ENCODE data around the gene CATSPER4.

DNA sequence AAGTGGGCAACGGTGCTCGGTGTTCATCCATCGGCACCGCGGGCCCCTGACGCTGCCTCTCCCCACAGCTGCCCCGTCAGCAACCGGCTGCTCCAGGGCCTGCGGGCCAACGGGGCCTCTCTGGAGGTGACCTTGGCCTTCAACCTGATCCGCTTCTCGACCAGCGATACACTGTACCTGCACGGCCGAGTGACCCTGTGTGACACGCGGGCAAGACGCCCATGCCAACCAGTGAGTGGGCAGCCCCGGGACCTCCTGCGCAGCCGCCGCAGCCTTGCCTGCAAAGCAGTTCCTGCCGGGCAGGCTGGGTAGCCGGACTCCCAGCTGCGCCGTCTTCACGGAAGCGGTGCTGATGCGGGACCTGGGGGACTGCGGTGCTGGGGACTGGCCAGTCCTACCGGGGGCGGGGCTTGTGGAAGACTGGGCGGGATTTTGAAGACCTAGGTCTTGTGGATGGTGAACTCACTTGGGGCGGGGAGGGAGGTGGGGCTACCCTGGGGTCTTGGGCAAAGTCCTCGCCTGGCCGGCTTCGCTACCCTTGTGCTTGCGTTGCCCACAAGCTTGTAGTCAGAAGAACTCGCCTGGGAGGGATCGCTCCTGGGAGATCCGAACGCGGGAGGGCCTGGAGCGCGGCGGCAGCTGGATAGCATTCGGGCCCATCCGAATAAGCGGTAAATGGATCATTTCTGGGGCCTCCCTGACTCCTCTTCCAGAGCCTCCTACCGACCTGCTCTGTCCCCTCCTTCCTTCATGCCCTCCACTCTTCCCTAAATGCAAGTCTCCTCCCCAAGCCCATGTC, 34.8 kb downstream of the CATSPER4 start:
- TF ChIP-seq POLR2A (IDR thresholded peaks at IDR 0.05), result no peak
- TF ChIP-seq, protein P1, sequence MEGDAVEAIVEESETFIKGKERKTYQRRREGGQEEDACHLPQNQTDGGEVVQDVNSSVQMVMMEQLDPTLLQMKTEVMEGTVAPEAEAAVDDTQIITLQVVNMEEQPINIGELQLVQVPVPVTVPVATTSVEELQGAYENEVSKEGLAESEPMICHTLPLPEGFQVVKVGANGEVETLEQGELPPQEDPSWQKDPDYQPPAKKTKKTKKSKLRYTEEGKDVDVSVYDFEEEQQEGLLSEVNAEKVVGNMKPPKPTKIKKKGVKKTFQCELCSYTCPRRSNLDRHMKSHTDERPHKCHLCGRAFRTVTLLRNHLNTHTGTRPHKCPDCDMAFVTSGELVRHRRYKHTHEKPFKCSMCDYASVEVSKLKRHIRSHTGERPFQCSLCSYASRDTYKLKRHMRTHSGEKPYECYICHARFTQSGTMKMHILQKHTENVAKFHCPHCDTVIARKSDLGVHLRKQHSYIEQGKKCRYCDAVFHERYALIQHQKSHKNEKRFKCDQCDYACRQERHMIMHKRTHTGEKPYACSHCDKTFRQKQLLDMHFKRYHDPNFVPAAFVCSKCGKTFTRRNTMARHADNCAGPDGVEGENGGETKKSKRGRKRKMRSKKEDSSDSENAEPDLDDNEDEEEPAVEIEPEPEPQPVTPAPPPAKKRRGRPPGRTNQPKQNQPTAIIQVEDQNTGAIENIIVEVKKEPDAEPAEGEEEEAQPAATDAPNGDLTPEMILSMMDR (IDR thresholded peaks at IDR 0.05), result no peak
- TF ChIP-seq POLR2AphosphoS5 (IDR thresholded peaks at IDR 0.05), result no peak
